K562 (cell line): ENCODE measurements around the gene ZNF169. TPM values are rescaled to one million over a fixed set of nuclear protein-coding genes. Genes with fewer than 3 reads are reported as not detected.

ENCODE experiments used
- CBX2 ChIP-seq: fragments of 200-600 bp; sonication (generic); IDR thresholded peaks from one replicate; pipeline ENCODE4 v1.6.1; 2012; ENCODE audit warnings: mild to moderate bottlenecking, low read length, inconsistent platforms; ENCODE audit not compliant: insufficient read depth, poor library complexity, severe bottlenecking
- DACH1 ChIP-seq: fragments of 450-650 bp; IDR thresholded peaks from 2 replicates; pipeline ENCODE4 v1.6.1; 2018; ENCODE audit not compliant: partially characterized antibody
- ELF2 ChIP-seq: fragments of 250-450 bp; sonication (Bioruptor Pico); IDR thresholded peaks from 2 replicates; pipeline ENCODE4 v1.5.0; 2021; ENCODE audit warnings: mild to moderate bottlenecking
- GTF2F1 ChIP-seq: IDR thresholded peaks from 2 replicates; pipeline ENCODE4 v1.6.1; 2011; ENCODE audit warnings: low read depth, low read length, improper control_type of control experiment
- JUND ChIP-seq, 2 experiments: IDR thresholded peaks; 2 replicates in 1 of 2; 3 replicates in 1 of 2; pipeline ENCODE4 v1.6.1; 2011; ENCODE audit warnings: borderline replicate concordance in 2 of 2, low read depth in 2 of 2, low read length in 2 of 2, improper control_type of control experiment in 1 of 2, missing biosample characterization in 1 of 2, missing genetic modification characterization in 1 of 2, missing genetic modification reagents in 1 of 2
- L3MBTL2 ChIP-seq: fragments of 450-650 bp; IDR thresholded peaks from 2 replicates; pipeline ENCODE4 v1.6.1; 2016; ENCODE audit warnings: mild to moderate bottlenecking, moderate library complexity
- NFE2 ChIP-seq: IDR thresholded peaks from 2 replicates; pipeline ENCODE4 v1.6.1; 2014; ENCODE audit warnings: antibody characterized with exemption, low read depth
- NRF1 ChIP-seq, 2 experiments: fragments of 450-650 bp; IDR thresholded peaks in 1 of 2; conservative IDR thresholded peaks in 1 of 2; 2 replicates each; pipeline ENCODE4 v1.6.1; 2014; ENCODE audit warnings: mild to moderate bottlenecking in 2 of 2
- POLR2B ChIP-seq: fragments of 450-650 bp; IDR thresholded peaks from 2 replicates; pipeline ENCODE4 v1.6.1; 2018; ENCODE audit warnings: low read depth; ENCODE audit not compliant: partially characterized antibody
- RBM15 ChIP-seq: fragments of 200-400 bp; formaldehyde crosslinking; IDR thresholded peaks from 2 replicates; pipeline ENCODE4 v1.6.1; 2018; ENCODE audit warnings: mild to moderate bottlenecking, low read length, moderate library complexity; ENCODE audit not compliant: insufficient read depth
- RFX1 ChIP-seq: fragments of 450-650 bp; IDR thresholded peaks from 2 replicates; pipeline ENCODE4 v1.6.1; 2016; ENCODE audit warnings: mild to moderate bottlenecking, moderate library complexity
- SIN3B ChIP-seq: fragments of 450-650 bp; IDR thresholded peaks from 2 replicates; pipeline ENCODE4 v1.6.1; 2017; ENCODE audit warnings: low read depth, mild to moderate bottlenecking, moderate library complexity
- SUPT5H ChIP-seq: fragments of 450-650 bp; IDR thresholded peaks from 2 replicates; pipeline ENCODE4 v1.6.1; 2016
- TAF1 ChIP-seq: IDR thresholded peaks from 2 replicates; pipeline ENCODE4 v1.6.1; 2011; ENCODE audit warnings: mild to moderate bottlenecking, low read length, moderate library complexity; ENCODE audit not compliant: insufficient read depth, control insufficient read depth, severe bottlenecking; ENCODE audit errors: extremely low read depth
- TAF9B ChIP-seq: fragments of 450-650 bp; IDR thresholded peaks from 2 replicates; pipeline ENCODE4 v1.6.1; 2018; ENCODE audit warnings: mild to moderate bottlenecking; ENCODE audit not compliant: partially characterized antibody
- THRAP3 ChIP-seq: fragments of 450-650 bp; IDR thresholded peaks from 2 replicates; pipeline ENCODE4 v1.6.1; 2016; ENCODE audit warnings: mild to moderate bottlenecking, inconsistent platforms, borderline replicate concordance
- ZNF23 ChIP-seq: fragments of 250-450 bp; sonication (Bioruptor Pico); IDR thresholded peaks from 2 replicates; pipeline ENCODE4 v1.4.0; 2020; ENCODE audit warnings: mild to moderate bottlenecking
- polyA plus RNA-seq, 8 experiments: library from polyadenylated mRNA; depleted of rRNA in 4 of 8; stranded (reverse) in 5 of 8; unstranded in 3 of 8; fragments of >200 nt; fragmentation: Nextera tagmentation in 2 of 8; fragmentation: Illumina TruSeq in 1 of 8; extraction: Ambion mirVana in 2 of 8; extraction: Trizol in 1 of 8; gene quantifications; 2 replicates each; pipeline versions ENCODE4 v1.2.1 to v1.2.3, GENCODE V29; 2011 to 2014; ENCODE audit warnings: inconsistent platforms in 1 of 8, missing spikeins in 1 of 8
- total RNA-seq, 7 experiments: library from RNA; depleted of rRNA in 6 of 7; stranded (reverse); fragments of >200 nt in 6 of 7; fragmentation: Illumina TruSeq in 2 of 7; extraction: Trizol in 2 of 7; gene quantifications; 2 replicates each; pipeline versions ENCODE4 v1.2.1 to v1.2.3, GENCODE V29; 2011 to 2021; ENCODE audit warnings: low replicate concordance in 1 of 7
- TF ChIP-seq, protein P1 (sequence below): sonication (generic); formaldehyde crosslinking; IDR thresholded peaks from 2 replicates; pipeline ENCODE4 v1.8.0; 2022; ENCODE audit warnings: mild to moderate bottlenecking, missing genetic modification reagents
- TF ChIP-seq, protein P2 (sequence below): fragments of 450-650 bp; IDR thresholded peaks from 2 replicates; pipeline ENCODE4 v1.7.0; 2016; ENCODE audit warnings: borderline replicate concordance
- TF ChIP-seq, protein P3 (sequence below): sonication (generic); formaldehyde crosslinking; IDR thresholded peaks from 2 replicates; pipeline ENCODE4 v1.8.0; 2022; ENCODE audit warnings: mild to moderate bottlenecking, low read depth, missing genetic modification reagents
- TF ChIP-seq, protein P4 (sequence below): fragments of 450-650 bp; IDR thresholded peaks from 2 replicates; pipeline ENCODE4 v1.7.1; 2018; ENCODE audit warnings: mild to moderate bottlenecking, low read depth; ENCODE audit not compliant: partially characterized antibody

The ZNF169 gene
- total and polyA plus RNA-seq, 9 of the 15 experiments (the other 6 are each of a cell fraction or from before 2014, with no cell fraction given) = 2.0 to 16.2 (median 5.6) TPM

DNA sequence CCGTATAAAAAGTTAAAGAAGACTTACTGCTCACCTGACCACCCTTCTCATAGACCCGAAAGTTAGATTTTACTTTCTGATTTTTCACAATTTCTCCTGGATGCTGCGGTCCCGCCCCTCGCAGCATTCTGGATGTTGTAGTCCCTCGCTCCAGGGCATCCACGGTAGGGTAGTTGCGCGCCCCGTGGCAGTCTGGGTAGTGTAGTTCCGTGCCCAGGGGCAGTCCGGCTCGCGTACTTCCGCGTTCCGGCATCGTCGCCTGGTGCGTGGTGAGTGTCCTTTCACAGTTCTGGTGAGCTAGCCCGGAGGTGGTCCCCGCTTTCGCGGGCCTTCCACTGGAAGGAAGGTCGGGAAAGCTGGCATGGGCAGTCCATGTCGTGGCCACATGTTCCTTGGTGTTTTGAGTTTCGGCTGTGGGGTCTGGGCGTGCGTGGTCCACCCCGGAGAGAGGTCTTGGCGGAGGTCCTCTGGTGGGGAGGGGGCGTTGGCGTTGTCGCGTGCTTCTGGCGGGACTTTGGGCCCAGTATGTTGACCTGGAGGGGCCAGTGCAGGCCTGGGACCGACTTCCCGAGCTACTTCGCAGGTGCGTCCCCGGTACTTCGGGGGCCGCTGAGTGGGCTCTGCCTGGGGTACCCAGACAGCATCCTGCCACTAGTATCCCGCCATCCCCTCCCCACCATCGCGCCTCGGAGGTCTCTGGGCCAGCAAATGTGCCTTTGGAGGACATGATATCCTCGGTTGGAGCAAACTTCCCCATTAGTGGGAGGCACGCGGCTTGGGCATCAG lies at the start of gene ZNF169 (continued):
- no peak for TF ChIP-seq ZNF23 (CRISPR knock-in tag)
- TF ChIP-seq SUPT5H = peak; percentile 81
- TF ChIP-seq NFE2 = no peak; the same call in 1 of the 2 replicates
- TF ChIP-seq RFX1 = no peak
- TF ChIP-seq, protein P1, sequence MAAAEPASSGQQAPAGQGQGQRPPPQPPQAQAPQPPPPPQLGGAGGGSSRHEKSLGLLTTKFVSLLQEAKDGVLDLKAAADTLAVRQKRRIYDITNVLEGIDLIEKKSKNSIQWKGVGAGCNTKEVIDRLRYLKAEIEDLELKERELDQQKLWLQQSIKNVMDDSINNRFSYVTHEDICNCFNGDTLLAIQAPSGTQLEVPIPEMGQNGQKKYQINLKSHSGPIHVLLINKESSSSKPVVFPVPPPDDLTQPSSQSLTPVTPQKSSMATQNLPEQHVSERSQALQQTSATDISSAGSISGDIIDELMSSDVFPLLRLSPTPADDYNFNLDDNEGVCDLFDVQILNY (CRISPR knock-in tag) = peak; percentile 73; the same call in 1 of the 2 replicates
- TF ChIP-seq TAF9B = peak; percentile 47
- peak; percentile 78 for TF ChIP-seq L3MBTL2
- TF ChIP-seq TAF1 = peak; percentile 32
- no peak for TF ChIP-seq CBX2
- peak; percentile 92 for TF ChIP-seq ELF2 (CRISPR knock-in tag)
- TF ChIP-seq, protein P2, sequence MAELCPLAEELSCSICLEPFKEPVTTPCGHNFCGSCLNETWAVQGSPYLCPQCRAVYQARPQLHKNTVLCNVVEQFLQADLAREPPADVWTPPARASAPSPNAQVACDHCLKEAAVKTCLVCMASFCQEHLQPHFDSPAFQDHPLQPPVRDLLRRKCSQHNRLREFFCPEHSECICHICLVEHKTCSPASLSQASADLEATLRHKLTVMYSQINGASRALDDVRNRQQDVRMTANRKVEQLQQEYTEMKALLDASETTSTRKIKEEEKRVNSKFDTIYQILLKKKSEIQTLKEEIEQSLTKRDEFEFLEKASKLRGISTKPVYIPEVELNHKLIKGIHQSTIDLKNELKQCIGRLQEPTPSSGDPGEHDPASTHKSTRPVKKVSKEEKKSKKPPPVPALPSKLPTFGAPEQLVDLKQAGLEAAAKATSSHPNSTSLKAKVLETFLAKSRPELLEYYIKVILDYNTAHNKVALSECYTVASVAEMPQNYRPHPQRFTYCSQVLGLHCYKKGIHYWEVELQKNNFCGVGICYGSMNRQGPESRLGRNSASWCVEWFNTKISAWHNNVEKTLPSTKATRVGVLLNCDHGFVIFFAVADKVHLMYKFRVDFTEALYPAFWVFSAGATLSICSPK = no peak
- TF ChIP-seq DACH1 = no peak
- TF ChIP-seq SIN3B = no peak
- TF ChIP-seq POLR2B = peak; percentile 65
- no peak for TF ChIP-seq RBM15
- TF ChIP-seq, protein P3, sequence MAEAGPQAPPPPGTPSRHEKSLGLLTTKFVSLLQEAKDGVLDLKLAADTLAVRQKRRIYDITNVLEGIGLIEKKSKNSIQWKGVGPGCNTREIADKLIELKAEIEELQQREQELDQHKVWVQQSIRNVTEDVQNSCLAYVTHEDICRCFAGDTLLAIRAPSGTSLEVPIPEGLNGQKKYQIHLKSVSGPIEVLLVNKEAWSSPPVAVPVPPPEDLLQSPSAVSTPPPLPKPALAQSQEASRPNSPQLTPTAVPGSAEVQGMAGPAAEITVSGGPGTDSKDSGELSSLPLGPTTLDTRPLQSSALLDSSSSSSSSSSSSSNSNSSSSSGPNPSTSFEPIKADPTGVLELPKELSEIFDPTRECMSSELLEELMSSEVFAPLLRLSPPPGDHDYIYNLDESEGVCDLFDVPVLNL (CRISPR knock-in tag) = 0 out of 2 replicates have a peak, but pooled peaks have one; percentile 31
- TF ChIP-seq, protein P4, sequence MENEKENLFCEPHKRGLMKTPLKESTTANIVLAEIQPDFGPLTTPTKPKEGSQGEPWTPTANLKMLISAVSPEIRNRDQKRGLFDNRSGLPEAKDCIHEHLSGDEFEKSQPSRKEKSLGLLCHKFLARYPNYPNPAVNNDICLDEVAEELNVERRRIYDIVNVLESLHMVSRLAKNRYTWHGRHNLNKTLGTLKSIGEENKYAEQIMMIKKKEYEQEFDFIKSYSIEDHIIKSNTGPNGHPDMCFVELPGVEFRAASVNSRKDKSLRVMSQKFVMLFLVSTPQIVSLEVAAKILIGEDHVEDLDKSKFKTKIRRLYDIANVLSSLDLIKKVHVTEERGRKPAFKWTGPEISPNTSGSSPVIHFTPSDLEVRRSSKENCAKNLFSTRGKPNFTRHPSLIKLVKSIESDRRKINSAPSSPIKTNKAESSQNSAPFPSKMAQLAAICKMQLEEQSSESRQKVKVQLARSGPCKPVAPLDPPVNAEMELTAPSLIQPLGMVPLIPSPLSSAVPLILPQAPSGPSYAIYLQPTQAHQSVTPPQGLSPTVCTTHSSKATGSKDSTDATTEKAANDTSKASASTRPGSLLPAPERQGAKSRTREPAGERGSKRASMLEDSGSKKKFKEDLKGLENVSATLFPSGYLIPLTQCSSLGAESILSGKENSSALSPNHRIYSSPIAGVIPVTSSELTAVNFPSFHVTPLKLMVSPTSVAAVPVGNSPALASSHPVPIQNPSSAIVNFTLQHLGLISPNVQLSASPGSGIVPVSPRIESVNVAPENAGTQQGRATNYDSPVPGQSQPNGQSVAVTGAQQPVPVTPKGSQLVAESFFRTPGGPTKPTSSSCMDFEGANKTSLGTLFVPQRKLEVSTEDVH = peak; percentile 57
- no peak for TF ChIP-seq THRAP3
- peak; percentile 68 to 76 for TF ChIP-seq NRF1 (conservative IDR thresholded peaks at IDR 0.05 in 1 of 2, IDR thresholded peaks at IDR 0.05 in 1 of 2)
- TF ChIP-seq GTF2F1 = peak; percentile 40; the same call in 1 of the 2 replicates
- peak; percentile 38; the same call in 1 of the 2 replicates for TF ChIP-seq JUND (IDR thresholded peaks at IDR 0.05; ENCODE audit: borderline replicate concordance, low read depth, low read length)
- no peak for TF ChIP-seq JUND (tag; IDR thresholded peaks at IDR 0.05; ENCODE audit: borderline replicate concordance, low read depth, low read length)
